Fibroblast of villous mesenchyme (primary cell): ENCODE results near the gene SETD6. TPM values are rescaled to one million over a fixed set of nuclear protein-coding genes. Genes with fewer than 3 reads are reported as not detected.
A peak's percentile ranks its signal among the peaks of the same experiment; 100 is the strongest.
"Not testable (repeated sequence)": the region's sequence is repeated elsewhere in the genome, so short reads cannot be mapped to it uniquely, and the experiment has no call there.

Experiments used
- DNase-seq: peaks from one replicate; pipeline ENCODE4 v3.0.0-alpha.2; 2010; ENCODE audit warnings: low read depth
- H3K4me3 ChIP-seq: 2 replicates; pipeline ENCODE4 v1.5.1; 2011; ENCODE audit warnings: low read depth, mild to moderate bottlenecking, low read length
- total RNA-seq: library from RNA; depleted of rRNA; stranded (reverse); fragments of >200 nt; gene quantifications from 2 replicates; pipeline ENCODE4 v1.2.3, GENCODE V29; 2012
- TF ChIP-seq, protein P1 (sequence below): IDR thresholded peaks from 2 replicates; pipeline ENCODE4 v1.5.1; 2012; ENCODE audit warnings: low read depth, mild to moderate bottlenecking, low read length; ENCODE audit not compliant: insufficient read depth

The SETD6 gene
- total RNA-seq, 1 donor = 8.2 TPM

- DNase-seq = no peak
- TF ChIP-seq, protein P1, sequence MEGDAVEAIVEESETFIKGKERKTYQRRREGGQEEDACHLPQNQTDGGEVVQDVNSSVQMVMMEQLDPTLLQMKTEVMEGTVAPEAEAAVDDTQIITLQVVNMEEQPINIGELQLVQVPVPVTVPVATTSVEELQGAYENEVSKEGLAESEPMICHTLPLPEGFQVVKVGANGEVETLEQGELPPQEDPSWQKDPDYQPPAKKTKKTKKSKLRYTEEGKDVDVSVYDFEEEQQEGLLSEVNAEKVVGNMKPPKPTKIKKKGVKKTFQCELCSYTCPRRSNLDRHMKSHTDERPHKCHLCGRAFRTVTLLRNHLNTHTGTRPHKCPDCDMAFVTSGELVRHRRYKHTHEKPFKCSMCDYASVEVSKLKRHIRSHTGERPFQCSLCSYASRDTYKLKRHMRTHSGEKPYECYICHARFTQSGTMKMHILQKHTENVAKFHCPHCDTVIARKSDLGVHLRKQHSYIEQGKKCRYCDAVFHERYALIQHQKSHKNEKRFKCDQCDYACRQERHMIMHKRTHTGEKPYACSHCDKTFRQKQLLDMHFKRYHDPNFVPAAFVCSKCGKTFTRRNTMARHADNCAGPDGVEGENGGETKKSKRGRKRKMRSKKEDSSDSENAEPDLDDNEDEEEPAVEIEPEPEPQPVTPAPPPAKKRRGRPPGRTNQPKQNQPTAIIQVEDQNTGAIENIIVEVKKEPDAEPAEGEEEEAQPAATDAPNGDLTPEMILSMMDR = no peak
- no peak overlapping the region for H3K4me3 ChIP-seq
Observed at GRCh38 chr16:58542291-58542690, 27.0 kb downstream of the SETD6 start.

DNA sequence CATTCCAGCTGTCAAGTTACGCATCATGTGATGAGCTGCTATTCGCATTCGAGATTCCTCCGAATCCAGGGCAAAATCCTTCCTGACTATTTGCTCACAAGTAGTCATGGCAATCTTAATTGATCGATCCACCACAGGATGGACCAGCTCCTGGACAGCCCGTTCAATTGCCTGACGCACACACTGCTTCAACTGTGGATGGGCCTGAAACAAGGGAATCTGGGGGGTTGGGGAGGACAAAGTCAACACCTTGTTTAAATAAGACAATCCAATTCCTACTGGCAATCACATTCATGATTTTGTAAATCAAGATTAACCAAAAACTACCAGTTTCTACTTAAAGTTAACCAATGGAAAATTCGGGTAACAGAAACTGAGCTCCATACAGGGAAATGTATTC is 28.4 kb downstream of the SETD6 start:
- DNase-seq = no peak
- TF ChIP-seq, protein P1 = no peak
- no peak overlapping the region for H3K4me3 ChIP-seq

- H3K4me3 ChIP-seq = no peak overlapping the region
- no peak for DNase-seq
- TF ChIP-seq, protein P1 = no peak
Observed at GRCh38 chr16:58548378-58548777, 33.1 kb downstream of the SETD6 start.

GRCh38 chr16:58551496-58551895 is 36.2 kb downstream of the SETD6 start:
- no peak for DNase-seq
- TF ChIP-seq, protein P1 = no peak

GRCh38 chr16:58556678-58557077 is 41.4 kb downstream of the SETD6 start:
- TF ChIP-seq, protein P1 = no peak
- H3K4me3 ChIP-seq = no peak overlapping the region
- no peak for DNase-seq

More at GRCh38 chr16:58551496-58551895, 36.2 kb downstream of the SETD6 start:
- no peak overlapping the region for H3K4me3 ChIP-seq

DNA sequence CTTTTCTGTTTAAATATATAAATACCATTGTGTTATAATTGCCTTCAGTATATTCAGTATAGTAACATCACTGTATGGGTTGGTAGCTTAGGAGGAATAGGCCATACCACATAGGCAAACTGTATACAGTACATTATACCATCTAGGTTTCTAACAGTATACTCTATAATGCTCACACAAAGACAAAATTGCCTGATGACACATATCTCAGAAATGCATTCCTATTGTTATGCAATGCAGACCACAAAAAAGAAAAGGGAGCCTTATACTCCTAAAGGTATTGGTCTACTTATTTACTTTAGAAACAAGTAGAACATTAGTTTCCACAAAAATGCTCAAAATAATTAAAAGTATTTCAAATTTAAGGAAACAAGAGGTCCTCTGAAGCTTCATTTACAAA is 47.9 kb downstream of the SETD6 start:
- peak; percentile 45 for DNase-seq
- TF ChIP-seq, protein P1 = no peak
- no peak overlapping the region for H3K4me3 ChIP-seq

GRCh38 chr16:58563775-58564174 is 48.5 kb downstream of the SETD6 start:
- no peak overlapping the region for H3K4me3 ChIP-seq
- no peak for DNase-seq
- TF ChIP-seq, protein P1 = peak; percentile 9

DNA sequence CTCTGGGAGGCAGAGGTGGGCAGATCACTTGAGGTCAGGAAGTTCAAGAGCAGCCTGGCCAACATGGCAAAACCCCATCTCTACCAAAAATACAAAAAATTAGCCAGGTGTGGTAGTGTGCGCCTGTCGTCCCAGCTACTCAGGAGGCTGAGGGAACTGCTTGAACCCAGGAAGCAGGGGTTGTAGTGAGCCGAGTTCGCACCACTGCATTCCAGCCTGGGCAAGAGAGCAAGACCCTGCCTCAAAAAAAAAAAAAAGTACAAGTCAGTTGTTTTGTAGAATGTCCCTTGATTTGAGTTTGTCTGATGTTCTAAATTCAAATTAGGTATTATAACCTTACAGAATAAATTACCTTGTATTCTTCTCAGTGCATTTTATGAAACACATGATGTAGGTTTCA is 50.4 kb downstream of the SETD6 start:
- not testable (repeated sequence) for DNase-seq, H3K4me3 ChIP-seq
